HL-60/S4 treated with phorbol 12-myristate 13-acetate at 8.2 ng/mL for 4 days and 3 days (cell line): Measurements from ENCODE around the gene SLC18A3.

Experiments
- in situ Hi-C: fragments of 300-500 bp; cut with MboI; formaldehyde crosslinking; loops from 2 replicates; pipeline ENCODE4 v1.15.0; 2022; ENCODE audit warnings: low sequenced_read_pairs

Gene SLC18A3

DNA sequence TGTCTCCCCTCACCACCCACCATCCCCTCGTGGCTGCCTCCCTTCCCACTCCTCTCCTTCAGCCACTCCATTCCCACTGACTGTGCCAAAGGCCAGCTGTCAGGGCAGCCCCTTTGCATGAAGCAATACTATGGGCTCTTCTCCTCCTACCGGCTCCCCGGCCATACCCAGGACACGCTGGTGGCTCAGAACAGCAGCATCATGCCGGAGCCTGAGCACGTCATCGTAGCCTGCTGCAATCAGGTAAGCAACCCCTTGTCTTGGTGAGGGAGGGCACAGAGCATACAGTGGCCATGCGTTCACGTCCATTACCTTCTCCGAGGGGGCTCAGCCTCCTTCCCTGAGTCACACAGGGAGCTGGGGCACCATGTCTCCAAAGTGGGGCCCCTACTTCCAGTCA is 15.3 kb downstream of the SLC18A3 start:
- in situ Hi-C loops = no loop called here

DNA sequence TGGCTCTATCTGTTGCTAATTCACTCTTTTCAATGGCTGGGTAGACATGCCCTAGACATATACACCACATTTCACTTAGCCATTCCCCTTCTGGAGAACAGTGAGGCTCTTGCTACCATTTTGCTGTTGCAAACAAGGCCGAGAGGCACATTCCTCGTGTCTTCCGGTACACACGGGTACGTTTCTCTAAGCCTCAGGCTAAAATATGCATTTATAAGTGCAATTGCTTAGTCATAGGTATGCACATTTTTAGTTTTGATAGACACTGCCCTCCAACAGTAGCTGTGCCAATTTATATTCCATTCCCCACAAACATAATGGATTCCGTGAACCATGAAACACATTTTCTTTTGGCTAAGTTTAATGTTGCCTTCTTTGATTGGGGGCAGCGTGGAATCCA is 16.9 kb downstream of the SLC18A3 start:
- in situ Hi-C loops = no loop called here

DNA sequence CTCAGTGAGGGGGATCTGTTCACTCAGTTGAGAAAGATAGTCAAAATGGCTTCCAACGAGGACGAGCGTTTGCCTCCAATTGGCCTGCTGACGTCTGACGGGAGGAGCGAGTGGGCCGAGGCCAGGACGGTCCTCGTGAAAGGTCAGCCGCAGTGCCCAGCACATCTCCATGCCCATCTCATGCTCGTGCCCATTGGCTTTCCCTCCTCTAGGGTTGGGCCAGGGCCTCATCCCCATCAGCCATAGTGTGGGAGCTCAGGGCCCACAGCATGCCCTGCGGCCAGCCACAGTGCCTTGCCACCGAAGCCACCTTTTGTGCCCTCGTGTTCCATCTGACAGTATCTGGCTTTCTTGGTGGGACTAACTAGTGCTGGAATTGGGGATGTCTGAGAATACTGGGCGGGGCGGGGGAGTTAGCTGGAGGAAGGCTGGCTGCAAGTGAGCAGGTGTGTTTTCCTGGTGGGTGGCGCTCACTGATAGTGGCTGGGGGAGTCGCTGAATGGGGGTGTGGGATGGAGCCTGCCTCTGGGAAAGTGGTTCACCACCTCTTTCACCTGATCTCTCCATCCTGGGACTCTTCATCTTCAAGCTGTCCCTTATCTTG is 17.6 kb downstream of the SLC18A3 start:
- in situ Hi-C loops = no loop called here

DNA sequence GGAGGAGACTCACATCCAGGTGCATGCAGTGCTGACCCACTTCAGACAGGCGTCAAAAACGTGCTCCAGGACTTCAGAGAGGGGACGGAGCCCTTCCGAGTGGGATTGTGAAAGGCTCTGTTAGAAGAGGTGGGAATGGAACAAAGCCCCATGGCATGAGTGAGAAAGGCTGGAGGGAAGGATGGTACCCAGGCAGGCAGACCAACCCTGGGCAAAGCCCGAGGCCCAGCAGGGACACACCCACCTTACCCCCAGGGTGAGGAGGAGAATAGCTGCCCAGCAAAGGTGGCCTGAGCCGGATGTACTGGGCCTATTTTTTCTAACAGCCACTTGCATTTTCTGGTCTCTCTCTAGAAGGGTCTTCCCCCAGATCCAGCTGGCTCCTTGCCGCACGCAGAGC is 18.5 kb downstream of the SLC18A3 start:
- in situ Hi-C loops = no loop called here

DNA sequence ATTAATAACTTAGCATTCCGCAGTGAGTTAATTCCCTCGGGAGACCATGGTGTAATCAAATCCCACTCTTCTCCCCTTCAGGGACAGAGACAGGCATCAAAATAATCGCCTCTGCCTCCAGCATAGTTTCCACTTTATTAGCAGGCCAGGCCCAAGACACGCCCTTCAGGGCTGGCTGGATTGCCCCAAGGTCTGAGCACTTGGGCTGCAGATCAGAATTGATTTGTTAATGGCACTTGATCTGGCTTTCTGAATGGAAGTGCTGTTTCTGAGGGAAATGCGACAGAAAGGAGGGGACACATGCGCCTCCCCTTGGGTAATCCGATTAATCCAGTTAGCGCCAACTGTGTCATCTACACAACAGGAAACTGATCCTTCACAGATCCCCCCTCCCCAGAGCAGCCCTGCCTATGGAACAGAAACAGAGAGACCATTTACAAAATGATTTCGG is 19.3 kb downstream of the SLC18A3 start:
- in situ Hi-C loops = no loop called here

DNA sequence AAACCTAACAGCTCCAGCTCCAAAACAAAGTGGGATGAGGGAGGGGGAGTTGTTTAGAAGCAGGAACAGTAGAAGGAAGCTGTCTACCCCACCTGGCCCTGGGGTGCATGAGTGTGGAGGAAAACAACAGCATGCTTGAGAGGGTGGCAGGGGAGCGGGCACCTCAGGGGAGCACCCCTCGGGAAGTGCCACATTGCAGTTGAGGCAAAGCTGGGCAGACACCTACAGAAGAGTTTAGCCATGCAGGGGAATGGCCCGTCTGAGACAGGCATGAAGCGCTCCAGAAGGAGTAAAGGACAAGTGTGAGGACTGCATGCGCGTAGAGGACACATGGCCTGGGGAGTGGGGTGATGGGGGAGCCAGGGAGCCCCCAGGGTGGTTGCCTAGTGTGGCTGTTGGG is 21.9 kb downstream of the SLC18A3 start:
- in situ Hi-C loops = no loop called here

DNA sequence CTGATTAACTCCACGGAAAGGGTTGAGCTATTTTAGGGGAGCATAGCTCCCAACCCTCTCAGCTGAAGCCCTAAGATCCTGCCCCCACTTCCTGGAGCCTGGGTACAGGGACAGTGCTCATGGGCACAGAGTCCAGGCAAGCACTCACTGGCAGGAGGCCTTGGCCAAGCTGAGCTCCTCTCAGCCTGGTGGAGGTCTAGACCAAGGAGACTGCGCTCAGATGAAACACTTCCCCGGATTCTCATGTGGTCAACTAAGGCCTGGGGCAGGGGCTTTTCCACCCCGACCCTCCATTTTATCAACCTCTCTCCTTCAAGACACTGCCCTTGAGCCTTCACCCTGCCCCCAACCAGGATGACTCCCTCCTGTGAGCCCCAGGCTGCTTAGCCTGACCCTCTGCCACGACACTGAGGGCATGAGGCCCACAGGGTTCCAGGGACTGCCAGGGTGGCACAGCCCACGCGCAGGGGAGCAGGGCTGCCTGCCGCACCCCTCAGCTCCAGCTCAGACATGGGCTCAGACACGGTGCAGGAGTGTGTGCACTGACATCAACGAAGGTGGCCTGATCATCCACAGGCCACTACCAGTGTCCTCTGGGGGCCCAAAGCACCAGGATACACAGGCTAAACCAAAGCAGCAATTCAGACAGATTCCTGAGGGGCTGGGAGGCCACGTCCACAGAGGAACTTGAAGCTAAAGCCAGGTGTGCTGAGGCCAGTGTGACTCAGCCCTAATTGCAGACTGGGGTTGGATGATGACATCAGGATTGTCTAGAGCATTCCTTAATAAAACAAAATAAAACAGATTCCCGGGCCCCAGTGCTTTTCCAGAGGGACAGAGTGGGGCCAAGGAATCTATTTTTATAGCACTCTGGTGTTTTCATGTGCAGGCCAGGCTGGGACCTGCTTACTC is 22.6 kb downstream of the SLC18A3 start:
- in situ Hi-C loops = no loop called here

DNA sequence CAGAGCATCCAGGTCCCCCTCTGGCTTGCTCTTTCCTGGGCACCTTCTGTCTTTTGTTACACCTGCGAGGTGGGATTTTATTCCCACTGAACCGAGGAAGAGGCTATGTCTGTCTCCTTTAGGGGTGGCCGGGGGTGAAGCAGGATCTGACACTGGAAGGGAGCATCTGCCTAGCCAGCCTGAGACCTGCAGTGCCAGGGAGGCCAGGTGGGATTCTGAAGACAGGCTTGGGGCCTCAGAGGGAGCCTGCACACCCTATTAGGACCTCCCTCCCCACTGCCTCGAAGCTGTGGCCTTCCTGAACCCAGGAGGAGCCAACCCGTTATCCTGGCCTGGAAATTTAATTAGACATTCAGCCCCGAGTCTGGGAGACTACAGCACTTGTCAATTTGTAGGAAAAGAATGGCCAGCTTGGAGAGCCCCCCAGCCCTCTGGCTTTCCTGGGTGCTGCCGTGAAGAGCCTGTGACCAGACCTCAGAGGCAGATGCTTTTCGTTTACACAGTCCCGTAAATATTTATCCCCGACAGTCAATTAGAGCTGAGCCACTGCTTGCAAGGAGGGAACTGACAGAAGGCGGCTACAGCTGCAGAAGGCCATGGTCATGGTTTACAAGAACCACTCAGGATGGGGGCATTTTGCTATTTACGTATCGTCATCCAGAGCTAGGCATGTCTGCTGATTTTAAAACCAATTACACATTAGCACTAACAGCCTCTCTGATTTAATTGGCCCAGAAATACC is 23.4 kb downstream of the SLC18A3 start:
- in situ Hi-C loops = no loop called here

DNA sequence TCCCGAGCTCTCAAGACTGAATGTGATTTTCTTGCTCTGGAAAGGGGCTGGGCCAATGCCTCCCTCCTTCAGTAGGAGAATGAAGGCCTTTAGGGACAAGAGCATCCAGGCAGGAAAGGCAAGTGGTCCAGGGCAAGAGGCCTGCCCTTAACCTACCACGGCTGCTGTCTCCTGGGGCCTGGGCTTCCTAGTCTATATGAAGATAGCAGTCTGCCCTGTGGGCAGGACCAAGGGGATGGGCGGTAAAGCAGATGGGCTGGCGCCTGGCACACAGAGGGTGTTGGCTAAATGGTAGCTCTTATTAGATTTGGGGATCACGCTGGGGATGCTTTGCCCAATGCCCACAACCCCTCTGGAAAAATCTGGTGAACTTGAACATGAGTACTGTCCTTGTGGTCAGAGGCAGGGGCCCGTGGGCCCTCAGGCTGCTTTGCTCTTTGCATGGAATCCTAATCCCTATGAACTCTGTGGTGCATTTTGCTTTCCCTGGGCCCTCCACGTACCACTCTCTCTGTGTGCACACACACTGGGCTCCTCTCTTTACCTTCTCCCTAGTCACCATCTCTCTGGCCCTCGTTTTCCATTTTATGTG is 24.1 kb downstream of the SLC18A3 start:
- in situ Hi-C loops = no loop called here

DNA sequence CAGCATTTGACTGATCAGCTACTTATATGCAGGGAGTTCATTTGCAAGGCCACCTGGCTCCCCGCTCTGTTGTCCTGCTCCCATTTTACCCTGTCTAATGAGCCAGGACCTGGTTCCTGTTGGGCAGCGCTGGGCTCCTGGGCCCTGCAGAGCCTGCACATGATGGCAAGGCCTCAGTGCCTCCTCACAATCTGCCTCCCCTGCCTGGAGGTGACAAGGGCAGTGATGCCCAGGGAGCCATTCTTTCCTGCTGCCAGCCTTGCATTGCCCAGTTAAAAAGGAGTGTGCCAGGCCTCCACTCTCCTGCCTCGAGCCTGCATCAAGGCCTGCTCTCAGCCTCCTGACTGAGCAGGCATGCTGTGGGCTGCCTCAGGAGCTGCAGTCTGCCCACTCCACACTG is 32.2 kb downstream of the SLC18A3 start:
- in situ Hi-C loops = no loop called here

DNA sequence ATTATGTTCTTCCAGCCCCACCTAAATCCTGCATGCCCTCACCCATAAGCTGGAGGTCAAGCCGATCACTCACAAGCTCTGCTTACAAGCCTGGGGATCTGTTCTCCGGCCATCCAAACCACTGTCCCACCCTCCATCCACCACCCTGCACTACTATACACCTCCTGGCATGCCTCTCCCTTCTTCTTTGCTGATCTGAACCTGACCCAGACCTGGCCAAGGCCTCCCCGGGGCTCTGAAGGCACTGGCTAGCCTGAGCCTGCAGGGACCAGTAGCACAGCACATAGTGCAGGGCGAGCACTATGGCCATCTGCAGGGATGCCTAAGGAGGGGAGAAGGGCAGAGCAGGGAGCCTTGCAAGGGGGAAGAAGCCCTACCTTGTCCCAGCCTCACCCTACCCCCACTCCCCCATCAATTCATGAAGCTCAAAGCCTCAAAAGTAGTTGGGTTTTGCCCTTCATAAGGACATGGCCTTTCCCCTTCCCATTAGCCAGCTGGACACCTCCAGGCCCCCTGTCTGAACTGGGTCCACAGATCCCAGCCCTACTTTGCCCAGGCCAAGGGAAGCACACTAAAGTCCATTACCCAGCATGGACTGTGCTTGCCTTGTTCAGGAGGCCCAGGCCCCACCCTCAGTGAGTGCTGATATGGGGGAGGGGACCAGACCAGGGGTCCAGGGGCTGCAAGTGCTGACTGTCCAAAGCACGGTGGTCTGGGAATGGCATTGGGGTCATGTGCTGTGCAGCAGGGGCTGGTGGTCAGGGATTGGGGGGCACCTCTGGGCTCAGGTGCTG is 33.3 kb downstream of the SLC18A3 start:
- in situ Hi-C loops = no loop called here

DNA sequence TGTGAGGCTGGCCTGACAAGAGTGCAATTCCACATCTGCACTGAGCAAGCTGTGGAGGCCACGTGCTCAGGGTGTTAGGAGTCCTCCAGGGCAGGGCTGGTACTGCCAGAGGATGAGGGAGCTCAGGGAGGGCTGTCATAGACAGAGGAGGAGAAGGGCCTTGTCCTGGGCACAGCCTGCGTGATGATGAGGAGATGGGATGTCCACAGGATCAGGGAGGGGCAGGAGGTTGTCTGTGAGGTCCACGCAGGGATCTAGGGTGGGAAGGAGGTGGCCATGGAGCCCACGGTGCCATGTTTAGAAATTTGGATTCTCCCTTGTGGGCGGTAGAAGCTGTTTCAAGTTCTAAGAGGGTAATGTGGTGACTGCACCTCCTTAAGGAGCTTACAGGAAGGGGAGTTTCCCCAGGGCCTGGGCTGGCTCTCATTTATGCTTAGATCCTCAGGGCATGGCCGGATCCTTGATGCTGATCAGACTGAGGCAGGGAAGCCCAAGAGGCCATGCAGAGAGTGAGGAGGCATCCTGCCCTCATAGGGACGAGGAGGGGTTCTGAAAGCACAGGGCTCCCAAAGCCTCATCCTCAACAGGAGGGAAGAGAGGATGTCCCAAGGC is 34.0 kb downstream of the SLC18A3 start:
- in situ Hi-C loops = no loop called here

DNA sequence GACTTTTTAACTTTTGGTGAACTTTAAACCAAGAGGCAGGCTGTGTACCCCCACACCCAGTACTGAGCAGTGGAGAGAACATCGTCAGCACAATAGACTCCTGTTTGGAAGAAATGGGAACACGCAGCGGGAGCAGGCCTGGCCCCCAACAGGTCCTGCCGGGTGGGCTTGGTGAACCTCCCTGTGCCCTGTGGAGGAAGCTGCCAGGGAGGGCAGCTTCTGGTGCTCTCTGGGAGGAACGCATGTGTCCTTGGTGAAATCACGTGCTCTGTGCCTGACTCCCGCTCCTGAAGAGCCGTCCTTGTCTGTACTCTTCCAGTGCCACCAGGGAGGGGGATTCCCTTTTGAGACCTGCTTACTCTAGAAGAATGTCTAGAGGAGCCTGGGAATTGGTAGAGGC is 35.3 kb downstream of the SLC18A3 start:
- in situ Hi-C loops = no loop called here

DNA sequence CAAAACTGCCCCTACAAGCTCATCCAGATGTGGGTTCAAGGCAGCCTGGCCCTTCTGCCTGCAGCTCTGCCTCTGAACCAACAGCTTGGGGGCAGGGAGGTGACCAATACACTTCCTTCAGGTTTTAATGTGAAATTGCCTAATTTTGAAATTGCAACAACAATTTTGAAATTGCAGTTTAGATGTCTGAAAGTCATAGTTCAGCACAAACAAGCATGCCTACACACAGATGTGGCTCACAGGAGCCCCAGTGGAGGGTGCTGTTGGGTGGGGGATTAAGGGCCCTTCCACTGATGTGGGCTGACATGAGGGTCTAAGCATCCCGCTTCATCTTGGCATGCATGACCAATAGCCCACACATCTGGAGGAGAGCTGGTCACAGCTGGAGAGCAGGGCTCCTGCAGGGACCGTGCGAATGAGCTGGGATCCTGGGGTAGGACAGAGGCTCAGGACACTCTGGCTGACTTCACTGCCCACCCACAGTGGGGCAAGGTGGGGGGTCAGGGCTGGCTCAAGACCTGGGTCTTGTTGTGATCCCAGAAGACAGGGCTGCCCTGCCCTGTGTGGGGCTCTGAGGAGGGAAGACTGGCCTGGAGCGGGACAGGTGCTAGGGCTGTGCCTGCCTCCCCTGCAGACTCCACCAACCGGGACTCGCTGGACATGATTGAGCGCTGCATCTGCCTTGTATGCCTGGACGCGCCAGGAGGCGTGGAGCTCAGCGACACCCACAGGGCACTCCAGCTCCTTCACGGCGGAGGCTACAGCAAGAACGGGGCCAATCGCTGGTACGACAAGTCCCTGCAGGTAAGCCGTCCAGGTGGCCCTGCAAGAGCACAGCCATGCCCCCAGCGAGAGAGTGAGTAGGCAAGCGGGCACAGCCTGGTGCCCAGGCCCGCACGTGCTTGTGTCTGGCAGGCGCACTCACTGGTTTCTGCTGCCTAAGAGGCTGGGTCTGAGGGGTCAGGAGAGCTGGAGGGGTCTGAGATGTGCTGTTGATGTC is 36.1 kb downstream of the SLC18A3 start:
- in situ Hi-C loops = no loop called here

DNA sequence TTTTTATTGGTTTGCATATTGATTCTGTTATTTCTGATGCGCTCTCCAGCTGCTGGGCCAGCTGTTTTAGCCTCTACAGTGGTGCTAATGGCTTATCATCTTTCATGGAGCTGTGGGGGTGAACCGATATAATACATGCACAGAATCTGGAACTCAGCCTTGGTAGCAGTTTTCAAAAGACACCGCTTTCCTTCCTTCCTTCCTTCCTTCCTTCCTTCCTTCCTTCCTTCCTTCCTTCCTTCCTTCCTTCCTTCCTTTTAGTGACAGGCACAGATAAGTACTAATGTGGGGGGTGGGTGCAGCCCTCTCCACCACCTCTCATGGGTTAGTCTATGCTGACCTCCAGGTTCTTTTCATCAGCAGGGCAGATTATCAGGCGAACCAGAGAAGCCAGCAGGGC is 37.4 kb downstream of the SLC18A3 start:
- in situ Hi-C loops = no loop called here

DNA sequence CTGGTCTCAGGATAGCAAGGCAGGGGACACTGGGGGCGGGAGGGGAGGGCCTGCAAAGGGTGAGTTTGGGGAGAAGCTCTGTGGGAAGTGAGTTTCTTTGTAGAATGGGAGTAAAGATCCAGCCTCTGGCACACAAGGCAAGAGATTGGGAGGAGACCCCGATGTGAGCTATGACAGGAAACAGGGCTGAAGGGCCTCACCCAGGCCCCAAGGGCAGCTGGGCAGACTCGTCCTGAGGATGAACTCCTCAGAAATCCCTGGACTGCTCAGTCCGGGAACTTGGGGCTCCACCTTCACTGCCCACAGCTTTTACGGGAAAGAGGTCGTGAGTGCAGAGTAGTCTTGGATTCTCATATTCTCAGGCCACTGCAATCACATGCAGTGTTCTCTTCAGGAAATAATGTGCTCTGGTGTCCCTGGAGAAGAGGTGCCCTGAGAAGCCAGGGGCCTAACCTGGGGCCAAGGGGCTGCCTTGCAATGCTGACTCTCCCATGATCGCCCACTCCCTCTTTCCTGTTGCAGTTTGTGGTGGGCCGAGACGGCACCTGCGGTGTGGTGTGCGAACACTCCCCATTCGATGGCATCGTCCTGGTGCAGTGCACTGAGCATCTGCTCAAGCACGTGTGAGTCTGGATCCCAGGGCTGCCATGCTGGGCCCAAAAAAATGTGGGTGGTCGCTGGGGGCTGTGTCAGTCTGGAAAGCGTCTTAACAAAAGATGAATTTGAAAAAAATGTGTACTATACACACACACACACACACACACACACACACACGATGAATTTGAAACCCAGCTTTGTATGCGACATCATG is 38.1 kb downstream of the SLC18A3 start:
- in situ Hi-C loops = no loop called here

DNA sequence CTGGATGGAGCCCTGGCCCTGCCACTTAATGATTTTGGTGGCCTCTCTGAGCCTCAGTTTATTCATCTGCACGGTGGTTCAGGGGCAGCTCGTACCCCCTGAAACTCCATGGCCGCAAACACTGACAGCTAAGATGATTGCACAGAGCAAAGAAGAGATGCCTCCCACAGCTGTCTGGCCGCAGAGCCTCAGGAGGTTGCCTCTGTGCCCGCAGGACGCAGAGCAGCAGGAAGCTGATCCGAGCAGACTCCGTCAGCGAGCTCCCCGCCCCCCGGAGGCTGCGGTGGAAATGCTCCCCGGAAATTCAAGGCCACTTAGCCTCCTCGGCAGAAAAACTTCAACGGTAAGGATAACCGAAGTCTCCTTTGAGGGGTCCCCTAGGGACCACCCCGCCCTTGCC is 39.2 kb downstream of the SLC18A3 start:
- in situ Hi-C loops = no loop called here
